H9 (cell line): Measurements from ENCODE around the gene TMSB4X. TPM values are rescaled to one million over a fixed set of nuclear protein-coding genes. Genes with fewer than 3 reads are reported as not detected.

Source experiments
- DNase-seq: peaks from one replicate; pipeline ENCODE4 v3.0.0-alpha.2; 2017
- H2AFZ ChIP-seq: one replicate; pipeline ENCODE4 v1.6.1; 2013; ENCODE audit warnings: mild to moderate bottlenecking, low read length, control low read depth, moderate library complexity
- H2AK5ac ChIP-seq: 2 replicates; pipeline ENCODE4 v1.6.1; 2013; ENCODE audit warnings: low read length, control low read depth, mixed read lengths; ENCODE audit not compliant: insufficient read length
- H2BK120ac ChIP-seq: one replicate; pipeline ENCODE4 v1.6.1; 2013; ENCODE audit warnings: low read depth, mild to moderate bottlenecking, low read length, control low read depth, inconsistent platforms; ENCODE audit not compliant: poor library complexity, severe bottlenecking
- H2BK12ac ChIP-seq: 2 replicates; pipeline ENCODE4 v1.6.1; 2013; ENCODE audit warnings: low read length, control low read depth, mixed read lengths, low read depth; ENCODE audit not compliant: insufficient read length
- H2BK15ac ChIP-seq: 2 replicates; pipeline ENCODE4 v1.6.1; 2013; ENCODE audit warnings: low read depth, low read length, control low read depth
- H2BK20ac ChIP-seq: one replicate; pipeline ENCODE4 v1.6.1; 2013; ENCODE audit warnings: low read depth, mild to moderate bottlenecking, low read length, control low read depth, inconsistent platforms; ENCODE audit not compliant: poor library complexity, severe bottlenecking
- H2BK5ac ChIP-seq: 2 replicates; pipeline ENCODE4 v1.6.1; 2013; ENCODE audit warnings: low read length, control low read depth, mixed read lengths; ENCODE audit not compliant: insufficient read length
- H3K14ac ChIP-seq: 2 replicates; pipeline ENCODE4 v1.6.1; 2013; ENCODE audit warnings: low read length, control low read depth; ENCODE audit not compliant: insufficient read depth
- H3K18ac ChIP-seq: 2 replicates; pipeline ENCODE4 v1.6.1; 2013; ENCODE audit warnings: low read depth, mild to moderate bottlenecking, mixed read lengths, low read length, control low read depth; ENCODE audit not compliant: insufficient read length
- H3K23ac ChIP-seq: 2 replicates; pipeline ENCODE4 v1.6.1; 2013; ENCODE audit warnings: low read length, control low read depth, mixed read lengths, low read depth; ENCODE audit not compliant: insufficient read length
- H3K23me2 ChIP-seq: 2 replicates; pipeline ENCODE4 v1.6.1; 2013; ENCODE audit warnings: low read depth, mild to moderate bottlenecking, mixed read lengths, low read length, control low read depth; ENCODE audit not compliant: insufficient read length, poor library complexity, severe bottlenecking
- H3K27ac ChIP-seq: 2 replicates; pipeline ENCODE4 v1.5.1; 2013; ENCODE audit warnings: low read length, control low read depth, mixed read lengths, low read depth; ENCODE audit not compliant: insufficient read length
- H3K27me3 ChIP-seq: 2 replicates; pipeline ENCODE4 v1.6.1; 2013; ENCODE audit warnings: low read length, control low read depth, inconsistent platforms; ENCODE audit not compliant: insufficient read depth
- H3K4ac ChIP-seq: 2 replicates; pipeline ENCODE4 v1.6.1; 2013; ENCODE audit warnings: low read depth, mild to moderate bottlenecking, control low read depth, inconsistent platforms, low read length, moderate library complexity
- H3K4me1 ChIP-seq: 2 replicates; pipeline ENCODE4 v1.6.1; 2013; ENCODE audit warnings: low read length, control low read depth, inconsistent platforms; ENCODE audit not compliant: insufficient read depth
- H3K4me2 ChIP-seq: 2 replicates; pipeline ENCODE4 v1.6.1; 2013; ENCODE audit warnings: low read length, control low read depth, mixed read lengths; ENCODE audit not compliant: insufficient read length, insufficient read depth
- H3K56ac ChIP-seq: 2 replicates; pipeline ENCODE4 v1.6.1; 2013; ENCODE audit warnings: low read depth, mild to moderate bottlenecking, mixed read lengths, low read length, control low read depth; ENCODE audit not compliant: insufficient read length
- H3K79me1 ChIP-seq: 2 replicates; pipeline ENCODE4 v1.6.1; 2013; ENCODE audit warnings: low read depth, mild to moderate bottlenecking, moderate library complexity, low read length, control low read depth, inconsistent platforms; ENCODE audit not compliant: insufficient read depth, poor library complexity, severe bottlenecking
- H3K79me2 ChIP-seq: 2 replicates; pipeline ENCODE4 v1.6.1; 2013; ENCODE audit warnings: low read length, control low read depth, inconsistent platforms; ENCODE audit not compliant: insufficient read depth
- H3K9ac ChIP-seq: 2 replicates; pipeline ENCODE4 v1.6.1; 2013; ENCODE audit warnings: low read length, control low read depth, mixed read lengths; ENCODE audit not compliant: insufficient read length; ENCODE audit errors: extremely low read depth
- H3K9me3 ChIP-seq: one replicate; pipeline ENCODE4 v1.6.1; 2013; ENCODE audit warnings: low read depth, low read length, inconsistent platforms; ENCODE audit not compliant: control insufficient read depth
- H3T11ph ChIP-seq: one replicate; pipeline ENCODE4 v1.6.1; 2013; ENCODE audit warnings: mild to moderate bottlenecking, low read length, control low read depth, inconsistent platforms
- H4K20me1 ChIP-seq: one replicate; pipeline ENCODE4 v1.6.1; 2013; ENCODE audit not compliant: control insufficient read depth, insufficient read length, insufficient read depth
- H4K5ac ChIP-seq: 2 replicates; pipeline ENCODE4 v1.6.1; 2013; ENCODE audit warnings: low read depth, mild to moderate bottlenecking, mixed read lengths, low read length, control low read depth; ENCODE audit not compliant: insufficient read length
- H4K8ac ChIP-seq: replicated peaks from 2 replicates; pipeline ENCODE4 v1.6.1; 2013; ENCODE audit warnings: low read length, control low read depth, mixed read lengths, low read depth; ENCODE audit not compliant: insufficient read length
- H4K91ac ChIP-seq: 2 replicates; pipeline ENCODE4 v1.6.1; 2013; ENCODE audit warnings: low read depth, mild to moderate bottlenecking, moderate library complexity, mixed read lengths, low read length, control low read depth; ENCODE audit not compliant: insufficient read length
- H3K27ac Mint-ChIP-seq, 3 experiments: 2 replicates in 2 of 3; 3 replicates in 1 of 3; pipeline ENCODE4 v1.8.0; 2020 to 2021; ENCODE audit warnings: mixed read lengths in 3 of 3, mild to moderate bottlenecking in 1 of 3, moderate library complexity in 1 of 3
- H3K27me3 Mint-ChIP-seq: 2 replicates; pipeline ENCODE4 v1.8.0; 2021; ENCODE audit warnings: low read depth, mild to moderate bottlenecking, moderate library complexity, mixed read lengths
- H3K36me3 Mint-ChIP-seq, 3 experiments: 2 replicates in 2 of 3; 3 replicates in 1 of 3; pipeline ENCODE4 v1.8.0; 2020 to 2021; ENCODE audit warnings: low read depth in 3 of 3, mixed read lengths in 3 of 3; ENCODE audit not compliant: insufficient read depth in 1 of 3
- H3K4me1 Mint-ChIP-seq, 2 experiments: 2 replicates each; pipeline ENCODE4 v1.8.0; 2020; ENCODE audit warnings: mixed read lengths in 2 of 2
- H3K4me3 Mint-ChIP-seq, 2 experiments: 2 replicates in 1 of 2; 3 replicates in 1 of 2; pipeline ENCODE4 v1.8.0; 2020 to 2021; ENCODE audit warnings: mild to moderate bottlenecking in 2 of 2, mixed read lengths in 2 of 2, moderate library complexity in 1 of 2
- H3K9me3 Mint-ChIP-seq, 2 experiments: 2 replicates in 1 of 2; 3 replicates in 1 of 2; pipeline ENCODE4 v1.8.0; 2020; ENCODE audit warnings: mild to moderate bottlenecking in 2 of 2, mixed read lengths in 2 of 2, moderate library complexity in 1 of 2
- CTCF ChIP-seq: fragments of 200-600 bp; sonication (generic); conservative IDR thresholded peaks from 3 replicates; pipeline ENCODE4 v1.8.0; 2021; ENCODE audit warnings: antibody characterized with exemption, mild to moderate bottlenecking
- WGBS: extraction: QIAGEN DNeasy Blood & Tissue Kit; methylation state at CpG from one replicate; pipeline ENCODE4 v1.1.7; 2013; ENCODE audit warnings: missing lambda C conversion rate, low lambda C conversion rate, mixed read lengths; ENCODE audit not compliant: insufficient read length; ENCODE audit errors: extremely low coverage; 5-methylcytosine and 5-hydroxymethylcytosine counted together
- total RNA-seq: library from RNA; stranded (reverse); gene quantifications from 2 replicates; pipeline ENCODE4 v1.2.1, GENCODE V29; 2021

TMSB4X gene
- total RNA-seq, 1 experiment from 2014 or later: 2,733 TPM

GRCh38 chrX:12991575-12991974, 16.7 kb downstream of the TMSB4X start:
- Mint-ChIP-seq H3K27ac (no peak overlapping the region), H3K36me3 (peaks cover 5 to 9% (median 7%) of the 10 kb centered on the region in 3 experiments; a peak in 6 of 7 replicates), H3K4me1 (peaks cover 7% of the 10 kb centered on the region in 2 experiments), H3K4me3 (no peak overlapping the region), H3K9me3 (peaks cover 56 to 65% of the 10 kb centered on the region in 2 experiments), H3K27me3 (no peaks in the 10 kb centered on the region)
- H3K56ac ChIP-seq: no peak overlapping the region
- H3K4me2 ChIP-seq: no peak overlapping the region
- no peak overlapping the region for H3K18ac ChIP-seq
- H4K8ac ChIP-seq: no peak overlapping the region
- no peak overlapping the region for H4K91ac ChIP-seq
- H3T11ph ChIP-seq: no peak overlapping the region
- H3K9me3 ChIP-seq: no peaks in the 10 kb centered on the region
- DNase-seq: no peak
- H2BK120ac ChIP-seq: no peak overlapping the region
- TF ChIP-seq CTCF: no peak
- no peaks in the 10 kb centered on the region for H3K23me2 ChIP-seq
- H2BK15ac ChIP-seq: no peak overlapping the region
- H3K4ac ChIP-seq: no peak overlapping the region
- no peak overlapping the region for H3K14ac ChIP-seq
- no peaks in the 10 kb centered on the region for H4K20me1 ChIP-seq
- H3K23ac ChIP-seq: no peak overlapping the region
- WGBS: no CpG with 5 or more reads among the region's 3 CpGs
- no peak overlapping the region for H2AFZ ChIP-seq
- no peak overlapping the region for H2BK5ac ChIP-seq
- no peak overlapping the region for H4K5ac ChIP-seq
- no peaks in the 10 kb centered on the region for H3K79me1 ChIP-seq
- H3K4me1 ChIP-seq: peaks cover 3% of the 10 kb centered on the region; the same call in 1 of the 2 replicates
- no peak overlapping the region for H2BK20ac ChIP-seq
- H3K27me3 ChIP-seq: no peaks in the 10 kb centered on the region
- no peaks in the 10 kb centered on the region for H3K79me2 ChIP-seq
- no peak overlapping the region for H3K27ac ChIP-seq
- H3K9ac ChIP-seq: no peak overlapping the region
- H2BK12ac ChIP-seq: no peak overlapping the region
- no peak overlapping the region for H2AK5ac ChIP-seq
